ENCODE measurements around the gene TMEM44.
"Not testable (repeated sequence)": the region's sequence is repeated elsewhere in the genome, so short reads cannot be mapped to it uniquely, and the experiment has no call there.

Gene TMEM44

DNA sequence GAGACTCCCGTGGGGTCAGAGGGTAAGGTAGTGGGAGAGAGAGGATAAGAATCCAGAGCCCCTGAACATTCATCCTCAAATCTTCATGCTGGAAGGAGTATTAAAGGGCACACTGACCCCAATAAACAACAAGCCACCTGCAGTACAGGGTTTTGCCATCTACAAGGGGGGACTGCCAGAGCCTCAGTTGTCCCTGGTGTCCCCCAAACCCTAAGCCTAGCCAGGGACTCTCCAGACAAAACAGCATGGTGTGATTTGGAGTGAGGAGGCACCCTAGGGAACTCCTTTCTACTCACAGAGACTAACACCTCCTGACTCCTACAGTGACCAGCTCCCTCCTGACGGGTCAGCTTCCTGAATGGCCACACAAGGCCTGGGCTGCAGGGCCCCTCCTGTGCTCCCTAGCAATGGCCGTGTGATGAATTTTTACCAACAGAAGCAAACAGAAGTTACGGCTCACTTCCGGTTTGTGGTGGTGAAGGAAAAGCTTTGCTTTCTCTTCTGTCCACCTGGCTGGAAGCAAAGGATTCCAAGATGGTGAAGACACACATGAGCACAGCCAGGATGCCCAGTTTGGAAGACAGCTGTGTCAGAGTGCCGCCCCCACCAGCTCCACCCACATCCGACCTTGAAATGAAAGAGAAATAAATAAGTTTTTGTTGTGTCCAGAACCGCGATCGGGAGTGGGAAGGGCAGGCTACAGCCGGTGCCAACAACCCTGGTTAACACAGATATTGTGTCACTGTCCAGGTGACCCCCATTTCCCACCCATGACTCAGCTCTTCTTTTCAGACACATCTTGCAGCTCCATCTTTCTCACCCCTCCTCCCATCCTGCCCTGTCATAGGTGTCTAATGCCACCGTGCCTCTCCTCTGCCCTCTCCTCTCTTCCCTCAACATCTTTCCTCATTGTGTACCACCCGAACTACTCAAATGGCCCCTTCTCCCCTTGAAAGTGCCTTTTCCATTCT lies 76.8 kb downstream of the TMEM44 start:
- DNase-seq (ENCODE audit: extremely low read depth in 1 of 2, low read depth in 1 of 2): no peak

- no peak for DNase-seq (ENCODE audit: extremely low read depth in 1 of 2, low read depth in 1 of 2)
Observed at GRCh38 chr3:194555175-194556062, 77.8 kb downstream of the TMEM44 start.

- DNase-seq (ENCODE audit: extremely low read depth in 1 of 2, low read depth in 1 of 2): no peak
Observed at GRCh38 chr3:194554473-194555123, 78.6 kb downstream of the TMEM44 start.

DNA sequence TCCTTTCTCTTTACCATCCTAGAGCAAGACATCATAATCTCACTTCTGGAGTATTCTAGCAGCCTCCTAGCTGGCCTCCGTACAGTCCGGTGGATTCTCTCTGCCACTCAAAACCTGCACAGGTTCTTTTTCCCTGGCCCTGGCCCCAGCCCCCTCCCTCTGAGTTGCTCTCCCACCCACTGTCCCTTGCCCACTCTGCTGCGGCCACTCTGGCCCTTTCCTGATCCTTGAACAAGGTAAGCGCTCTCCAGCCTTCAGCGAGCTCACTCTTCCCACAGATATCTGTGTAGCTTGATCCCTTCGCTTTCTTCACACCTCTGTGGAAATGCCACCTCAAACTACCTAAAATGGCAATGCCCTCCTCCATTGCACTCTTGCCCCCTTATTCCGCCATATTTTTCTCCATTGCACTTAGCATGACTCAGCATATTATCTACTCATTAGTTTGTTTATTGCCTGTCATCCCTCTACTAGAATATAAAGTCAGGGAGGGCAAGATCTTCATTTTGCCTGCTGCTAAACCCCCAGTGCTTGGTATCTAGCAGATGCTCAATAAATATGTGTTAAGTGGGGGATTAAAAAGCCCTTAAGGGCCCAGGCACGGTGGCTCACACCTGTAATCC lies 80.8 kb downstream of the TMEM44 start:
- no peak for DNase-seq (ENCODE audit: extremely low read depth in 1 of 2, low read depth in 1 of 2)

DNA sequence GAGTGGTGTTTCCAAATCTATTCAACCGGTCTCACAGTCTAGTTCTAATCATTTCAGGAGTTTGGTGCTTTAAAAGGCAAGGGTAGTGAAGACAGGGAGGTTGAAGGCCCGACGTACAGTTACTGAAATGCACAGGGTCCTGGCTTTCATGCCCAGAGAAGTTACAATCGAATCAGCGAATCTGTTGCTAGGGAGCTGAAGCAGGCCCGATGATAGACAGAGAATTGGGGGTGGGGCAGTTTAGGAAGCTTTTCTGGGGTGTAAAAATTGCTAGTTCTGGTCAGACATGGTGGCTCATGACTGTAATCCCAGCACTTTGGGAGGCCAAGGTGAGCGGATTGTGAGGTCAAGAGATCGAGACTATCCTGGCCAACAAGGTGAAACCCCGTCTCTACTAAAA lies 83.4 kb downstream of the TMEM44 start:
- no peak for DNase-seq (ENCODE audit: extremely low read depth in 1 of 2, low read depth in 1 of 2)

DNA sequence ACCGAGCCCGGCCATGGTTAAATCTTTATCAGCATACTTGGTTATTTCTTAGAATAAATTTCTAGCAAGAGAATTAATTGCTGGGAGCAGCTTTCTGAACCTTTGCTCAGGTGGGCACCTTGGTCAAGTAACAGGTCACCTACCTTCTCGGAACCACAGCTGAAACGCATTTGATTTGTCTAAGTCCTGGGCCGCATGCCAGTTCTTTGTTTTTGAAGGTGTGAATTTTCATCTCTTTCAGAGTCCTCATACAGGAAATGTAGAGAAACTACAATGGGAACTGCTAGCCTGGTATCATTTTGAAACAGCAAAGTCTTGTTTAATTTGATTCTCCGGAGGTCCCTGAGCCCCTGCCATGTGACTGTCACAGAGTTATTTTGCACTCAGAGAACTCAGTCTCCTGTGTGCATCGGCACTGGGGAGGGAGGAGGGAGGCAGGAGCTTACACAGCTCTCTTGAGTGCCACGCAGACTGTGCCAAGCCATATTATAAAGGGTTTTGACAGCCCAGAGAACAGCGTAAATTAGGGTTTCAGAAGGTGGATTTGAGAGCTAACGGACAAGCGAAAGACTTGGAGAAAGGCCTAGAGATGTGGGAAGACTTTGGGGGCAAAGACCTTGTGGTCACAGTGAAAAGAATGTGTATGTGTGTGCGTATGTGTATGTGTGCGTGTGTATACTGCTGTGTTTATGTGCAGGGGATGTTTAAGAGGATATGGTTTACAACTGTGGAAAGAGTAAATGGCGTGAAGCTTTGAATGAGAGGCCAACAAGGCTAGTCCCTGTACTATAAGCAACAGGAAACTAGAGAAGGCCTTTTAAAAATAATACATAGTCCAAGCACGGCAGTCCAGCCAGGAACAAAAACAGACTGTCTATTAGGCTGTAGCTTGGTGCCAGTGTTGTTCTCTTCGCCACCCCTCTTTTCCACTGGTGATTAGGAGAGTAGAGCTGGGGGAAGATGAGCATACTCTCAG lies 84.6 kb downstream of the TMEM44 start:
- no peak for DNase-seq (ENCODE audit: extremely low read depth in 1 of 2, low read depth in 1 of 2)

GRCh38 chr3:194547042-194547441 lies 86.2 kb downstream of the TMEM44 start:
- no peak for DNase-seq (ENCODE audit: extremely low read depth in 1 of 2, low read depth in 1 of 2)

- not testable (repeated sequence) for DNase-seq (ENCODE audit: extremely low read depth in 1 of 2, low read depth in 1 of 2)
Observed at GRCh38 chr3:194545538-194545937, 87.7 kb downstream of the TMEM44 start.

DNA sequence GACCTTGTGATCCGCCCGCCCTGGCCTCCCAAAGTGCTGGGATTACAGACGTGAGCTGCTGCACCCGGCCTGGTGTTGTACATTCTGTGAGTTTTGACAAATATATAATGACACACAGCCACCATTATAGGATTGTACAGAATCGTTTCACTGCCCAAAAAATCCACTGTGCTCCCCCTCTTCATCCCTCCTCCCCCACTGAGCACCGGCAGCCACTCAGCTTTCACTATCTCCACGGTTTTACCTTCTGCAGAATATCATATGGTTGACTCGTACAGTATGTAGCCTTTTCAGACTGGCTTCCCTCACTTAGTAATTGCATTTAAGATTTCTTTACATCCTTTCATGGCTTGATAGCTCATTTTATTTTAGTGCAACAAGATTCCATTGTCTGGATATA lies 89.7 kb downstream of the TMEM44 start:
- DNase-seq (ENCODE audit: extremely low read depth in 1 of 2, low read depth in 1 of 2): no peak

DNA sequence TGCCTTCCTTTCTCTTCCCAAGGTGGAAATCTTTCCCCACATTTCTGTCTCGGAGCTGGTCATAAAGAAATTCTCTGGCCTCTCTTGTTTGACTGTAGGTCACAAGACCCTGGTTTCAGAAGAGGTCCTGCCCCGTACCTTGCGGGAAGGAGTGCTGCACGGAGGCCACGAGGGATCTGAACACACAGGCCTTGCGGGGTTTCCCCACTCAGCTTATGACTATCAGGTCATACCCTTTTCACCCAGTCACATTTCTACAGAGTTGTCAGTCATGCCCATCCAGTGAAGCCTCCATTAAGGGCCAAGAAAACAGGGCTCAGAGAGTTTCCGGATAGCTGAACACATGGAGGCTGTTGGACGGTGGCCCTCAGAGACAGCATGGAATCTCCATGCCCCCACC lies 91.7 kb downstream of the TMEM44 start:
- no peak for DNase-seq (ENCODE audit: extremely low read depth in 1 of 2, low read depth in 1 of 2)

DNA sequence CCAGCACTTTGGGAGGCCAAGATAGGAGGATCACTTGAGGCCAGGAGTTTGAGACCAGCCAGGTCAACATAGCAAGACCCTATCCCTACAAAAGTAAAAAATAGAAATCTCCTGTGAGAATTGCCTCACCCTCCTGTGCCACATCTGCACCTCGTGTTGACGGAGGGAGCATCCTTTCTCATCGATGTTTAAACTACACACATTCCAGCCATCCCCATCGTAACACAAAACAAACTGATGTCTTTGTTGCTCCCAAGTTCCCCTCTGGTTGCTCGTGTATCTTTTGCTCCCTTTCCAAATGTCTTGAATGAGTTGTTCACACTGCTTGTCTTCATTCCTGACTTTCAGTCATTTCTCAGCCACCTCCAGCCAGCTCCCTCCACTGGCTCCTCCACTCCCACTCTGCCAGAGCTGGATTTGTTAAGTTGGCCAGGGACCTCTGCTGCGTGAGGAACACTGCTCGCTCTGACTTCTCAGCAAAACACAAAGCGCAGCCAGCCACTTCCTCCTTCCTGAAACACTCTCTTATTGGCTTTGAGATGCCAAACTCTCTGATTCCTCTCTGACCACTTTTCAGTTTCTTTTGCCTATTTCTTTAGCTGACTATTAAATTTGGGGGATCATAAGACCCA lies 92.8 kb downstream of the TMEM44 start:
- no peak for DNase-seq (ENCODE audit: extremely low read depth in 1 of 2, low read depth in 1 of 2)

DNA sequence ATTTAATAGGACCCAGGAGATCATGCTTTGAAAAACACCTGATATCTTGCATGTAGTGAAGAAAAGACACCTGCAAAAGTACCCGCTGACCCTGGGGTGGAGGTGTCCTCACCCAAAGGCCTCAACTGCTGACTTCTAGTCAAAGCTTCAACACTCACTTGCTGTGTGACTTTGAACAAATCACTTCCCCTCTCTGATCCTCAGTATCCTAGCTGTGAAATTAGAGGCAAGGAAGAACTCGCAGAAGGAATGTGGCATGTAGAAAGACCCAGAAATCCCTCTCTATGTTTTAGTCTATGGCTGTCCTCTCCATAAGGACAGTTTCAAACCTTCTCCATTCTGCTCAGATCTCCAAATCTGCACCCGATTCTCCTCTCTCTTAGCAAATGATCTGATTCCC lies 93.7 kb downstream of the TMEM44 start:
- DNase-seq (ENCODE audit: extremely low read depth in 1 of 2, low read depth in 1 of 2): no peak

DNA sequence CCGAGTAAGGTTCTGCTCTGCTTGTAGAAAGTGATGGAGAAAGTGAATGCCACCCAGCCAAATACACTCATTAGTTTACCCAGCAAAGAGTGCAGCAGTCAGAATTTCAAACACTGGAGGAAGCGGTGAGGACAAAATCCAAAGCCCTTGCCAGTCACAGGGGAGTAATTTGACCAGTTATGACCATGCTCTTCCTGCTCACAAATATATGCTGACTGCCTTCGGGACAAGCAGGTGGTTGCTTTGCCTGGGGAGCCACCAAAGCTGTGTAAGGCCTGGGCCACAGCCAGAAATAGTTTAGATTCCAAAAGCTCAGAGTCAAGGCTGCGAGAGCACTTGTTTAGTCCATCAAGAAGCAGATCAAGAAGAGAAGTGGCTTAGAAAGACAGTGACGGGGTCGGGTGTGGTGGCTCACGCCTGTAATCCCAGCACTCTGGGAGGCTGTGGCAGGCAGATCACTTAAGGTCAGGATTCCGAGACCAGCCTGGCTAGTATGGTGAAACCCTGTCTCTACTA lies 95.4 kb downstream of the TMEM44 start:
- no peak for DNase-seq (ENCODE audit: extremely low read depth in 1 of 2, low read depth in 1 of 2)
